SU-DHL-6 (cell line): Measurements from ENCODE around the gene UTF1.

Experiments used
- H2AFZ ChIP-seq: fragments of 200-600 bp; sonication (generic); 2 replicates; pipeline ENCODE4 v1.6.1; 2014; ENCODE audit warnings: low read depth, mild to moderate bottlenecking, moderate library complexity, mixed read lengths, antibody characterized with exemption, low read length; ENCODE audit not compliant: severe bottlenecking
- H3F3A ChIP-seq: fragments of 200-600 bp; shearing (Covaris generic); 2 replicates; pipeline ENCODE4 v1.6.0; 2016; ENCODE audit warnings: antibody characterized with exemption, mild to moderate bottlenecking; ENCODE audit not compliant: insufficient read depth
- H3K27ac ChIP-seq: fragments of 200-600 bp; sonication (generic); 2 replicates; pipeline ENCODE4 v1.5.1; 2016; ENCODE audit warnings: low read depth, mild to moderate bottlenecking, low read length, moderate library complexity, mixed read lengths
- H3K27me3 ChIP-seq: fragments of 200-600 bp; sonication (generic), shearing (Covaris generic); 2 replicates; pipeline ENCODE4 v1.6.0; 2014; ENCODE audit warnings: mild to moderate bottlenecking, low read length
- H3K36me3 ChIP-seq: fragments of 200-600 bp; sonication (generic); 2 replicates; pipeline ENCODE4 v1.6.1; 2014; ENCODE audit warnings: mild to moderate bottlenecking, low read length, mixed read lengths
- H3K4me2 ChIP-seq: fragments of 300-600, 200-600 bp; shearing (Covaris generic), sonication (generic); 2 replicates; pipeline ENCODE4 v1.6.0; 2014; ENCODE audit warnings: low read length, low read depth, mild to moderate bottlenecking; ENCODE audit not compliant: poor library complexity, severe bottlenecking
- H3K4me3 ChIP-seq: fragments of 200-600 bp; sonication (generic); 2 replicates; pipeline ENCODE4 v1.5.1; 2014; ENCODE audit warnings: antibody characterized with exemption, low read length, mild to moderate bottlenecking, mixed read lengths; ENCODE audit not compliant: insufficient read depth, poor library complexity, severe bottlenecking
- H3K79me2 ChIP-seq: fragments of 200-600 bp; sonication (generic); 2 replicates; pipeline ENCODE4 v1.6.1; 2014; ENCODE audit warnings: mild to moderate bottlenecking, low read length, moderate library complexity; ENCODE audit not compliant: insufficient read depth
- H3K9ac ChIP-seq: fragments of 200-600 bp; sonication (generic); 2 replicates; pipeline ENCODE4 v1.7.0; 2014; ENCODE audit warnings: mild to moderate bottlenecking, low read length
- H3K9me2 ChIP-seq: fragments of 200-600 bp; sonication (generic); replicated peaks from 2 replicates; pipeline ENCODE4 v1.6.1; 2014; ENCODE audit warnings: low read length; ENCODE audit not compliant: insufficient read depth
- H3K9me3 ChIP-seq: fragments of 200-600 bp; sonication (generic); 2 replicates; pipeline ENCODE4 v1.6.1; 2014; ENCODE audit warnings: low read length, mixed read lengths; ENCODE audit not compliant: insufficient read depth
- H4K20me1 ChIP-seq: fragments of 200-600 bp; sonication (generic); 2 replicates; pipeline ENCODE4 v1.6.1; 2014; ENCODE audit warnings: low read depth, mild to moderate bottlenecking, antibody characterized with exemption, low read length, moderate library complexity, mixed read lengths
- CTCF ChIP-seq: fragments of 200-600 bp; sonication (generic); IDR thresholded peaks from one replicate; pipeline ENCODE4 v1.5.1; 2017; ENCODE audit warnings: antibody characterized with exemption, mild to moderate bottlenecking, low read length, moderate library complexity; ENCODE audit not compliant: insufficient read depth, poor library complexity, severe bottlenecking
- EZH2phosphoT487 ChIP-seq: fragments of 200-600 bp; sonication (generic), shearing (Covaris generic); conservative IDR thresholded peaks from 2 replicates; pipeline ENCODE4 v1.6.1; 2018; ENCODE audit warnings: mild to moderate bottlenecking, antibody characterized with exemption, low read length, moderate library complexity, mixed read lengths

UTF1 gene

GRCh38 chr10:133189726-133190125, 40.3 kb upstream of the UTF1 start:
- TF ChIP-seq CTCF (no peak), EZH2phosphoT487 (no peak)
- Histone ChIP-seq H4K20me1 (no peaks in the 10 kb centered on the region), H3K9ac (no peak overlapping the region), H3K27me3 (no peaks in the 10 kb centered on the region), H3K27ac (no peak overlapping the region), H3K4me2 (no peak overlapping the region), H3K36me3 (no peaks in the 10 kb centered on the region), H3K9me3 (no peaks in the 10 kb centered on the region), H3K79me2 (no peaks in the 10 kb centered on the region), H3K9me2 (no peaks in the 10 kb centered on the region), H3K4me3 (no peak overlapping the region), H3F3A (no peaks in the 10 kb centered on the region), H2AFZ (no peak overlapping the region)

GRCh38 chr10:133190225-133190624, 39.8 kb upstream of the UTF1 start:
- Histone ChIP-seq H3K9me3 (no peaks in the 10 kb centered on the region), H3K4me2 (no peak overlapping the region), H3F3A (no peaks in the 10 kb centered on the region), H3K4me3 (no peak overlapping the region), H3K79me2 (no peaks in the 10 kb centered on the region), H3K36me3 (no peaks in the 10 kb centered on the region), H3K27ac (no peak overlapping the region), H3K27me3 (no peaks in the 10 kb centered on the region), H3K9ac (no peak overlapping the region), H3K9me2 (no peaks in the 10 kb centered on the region), H4K20me1 (no peaks in the 10 kb centered on the region), H2AFZ (no peak overlapping the region)
- no peak for TF ChIP-seq EZH2phosphoT487
- TF ChIP-seq CTCF: no peak

GRCh38 chr10:133191651-133192050, 38.4 kb upstream of the UTF1 start:
- H3K4me3 ChIP-seq: no peak overlapping the region
- H3K27me3 ChIP-seq: no peaks in the 10 kb centered on the region
- no peak overlapping the region for H3K27ac ChIP-seq

More at GRCh38 chr10:133191651-133192050, 38.4 kb upstream of the UTF1 start:
- Histone ChIP-seq H3K9me3 (no peaks in the 10 kb centered on the region), H3K4me2 (no peak overlapping the region), H3K9ac (no peak overlapping the region), H3K79me2 (no peaks in the 10 kb centered on the region), H4K20me1 (no peaks in the 10 kb centered on the region), H3K9me2 (no peaks in the 10 kb centered on the region), H2AFZ (no peak overlapping the region), H3F3A (no peaks in the 10 kb centered on the region), H3K36me3 (no peaks in the 10 kb centered on the region)
- TF ChIP-seq CTCF: no peak
- TF ChIP-seq EZH2phosphoT487: no peak
